ENCODE results near the gene CPD.
"Not testable (repeated sequence)": the region's sequence is repeated elsewhere in the genome, so short reads cannot be mapped to it uniquely, and the experiment has no call there.

Gene CPD

DNA sequence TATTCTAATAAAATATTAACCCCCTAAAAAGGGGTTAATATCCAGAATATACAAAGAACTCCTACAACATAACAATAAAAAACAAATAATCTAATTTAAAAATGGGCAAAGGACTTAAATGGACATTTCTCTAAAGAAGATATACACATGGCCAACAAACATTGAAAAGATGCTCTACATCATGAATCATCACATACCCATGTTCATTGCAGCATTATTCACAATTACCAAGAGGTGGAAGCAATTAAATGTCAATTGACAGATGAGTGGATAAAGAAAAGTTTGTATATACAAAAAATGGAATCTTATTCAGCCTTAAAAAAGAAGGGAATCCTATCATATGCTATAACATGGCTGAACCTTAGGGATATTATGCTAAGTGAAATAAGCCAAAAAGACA lies 36.8 kb downstream of the CPD start:
- DNase-seq (ENCODE audit: insufficient read length) (no peak), FAIRE-seq (no peak)
- TF ChIP-seq TAF1 (IDR thresholded peaks at IDR 0.05; ENCODE audit: borderline replicate concordance, low read depth, low read length) (no peak), POLR2AphosphoS5 (IDR thresholded peaks at IDR 0.05; ENCODE audit: low read depth, low read length) (no peak), POLR2A (IDR thresholded peaks at IDR 0.05; ENCODE audit: low read depth, low read length) (no peak)

DNA sequence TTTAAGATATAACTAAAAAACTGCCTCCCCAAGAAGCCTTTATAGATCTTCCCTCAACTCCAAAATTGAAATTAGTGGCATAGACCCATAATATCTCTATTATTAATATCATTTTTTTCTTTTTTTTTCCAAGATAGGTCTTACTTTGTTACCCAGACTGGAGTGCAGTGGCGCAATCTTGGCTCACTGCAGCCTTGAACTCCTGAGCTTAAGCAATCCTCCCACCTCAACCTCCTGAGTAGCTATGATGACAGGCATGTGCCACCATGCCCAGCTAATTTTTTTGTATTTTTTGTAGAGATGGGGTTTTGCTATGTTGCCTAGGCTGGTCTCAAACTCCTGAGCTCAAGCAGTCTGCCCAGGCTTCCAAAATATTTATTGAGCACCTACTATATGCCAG lies 39.3 kb downstream of the CPD start:
- DNase-seq (ENCODE audit: insufficient read length); FAIRE-seq: not testable (repeated sequence)

DNA sequence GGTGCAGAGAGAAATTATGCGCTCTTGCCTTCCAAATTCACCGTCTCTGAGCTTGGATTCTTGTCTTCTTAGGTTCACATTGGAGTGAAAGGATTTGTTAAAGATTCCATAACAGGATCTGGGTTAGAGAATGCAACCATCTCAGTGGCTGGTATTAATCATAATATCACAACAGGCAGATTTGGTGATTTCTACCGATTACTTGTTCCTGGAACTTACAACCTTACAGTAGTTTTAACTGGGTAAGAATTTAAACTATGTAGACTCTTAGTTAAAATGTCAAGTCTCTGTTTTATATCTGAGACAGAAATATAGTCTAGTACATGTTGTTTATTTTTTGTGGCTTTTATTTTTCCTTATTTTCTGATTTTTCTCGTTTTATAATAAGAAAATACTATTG lies 42.9 kb downstream of the CPD start:
- no peak for TF ChIP-seq POLR2AphosphoS5 (IDR thresholded peaks at IDR 0.05; ENCODE audit: low read depth, low read length)
- no peak for TF ChIP-seq TAF1 (IDR thresholded peaks at IDR 0.05; ENCODE audit: borderline replicate concordance, low read depth, low read length)
- TF ChIP-seq POLR2A (IDR thresholded peaks at IDR 0.05; ENCODE audit: low read depth, low read length): no peak
- DNase-seq (ENCODE audit: insufficient read length) (no peak), FAIRE-seq (no peak)

DNA sequence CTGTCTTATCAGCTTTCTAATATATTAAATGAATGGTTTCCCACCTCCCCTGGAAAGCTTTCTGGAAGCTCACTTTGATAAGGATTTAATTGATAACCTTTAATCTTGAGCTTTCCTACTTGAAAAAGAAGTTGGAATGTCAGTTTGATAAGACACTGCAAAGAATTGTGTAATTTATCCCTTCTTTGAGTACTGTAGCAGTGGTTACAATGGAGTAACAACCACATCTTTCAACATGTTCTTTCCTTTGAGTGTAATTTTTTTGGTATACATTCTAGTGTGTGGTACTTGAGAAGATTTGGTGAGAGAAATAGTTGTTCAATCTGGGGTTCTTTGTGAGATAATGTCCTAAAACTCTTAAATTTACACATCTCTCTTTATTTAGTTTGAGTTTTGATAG lies 43.4 kb downstream of the CPD start:
- no peak for FAIRE-seq
- no peak for DNase-seq (ENCODE audit: insufficient read length)
- TF ChIP-seq POLR2A (IDR thresholded peaks at IDR 0.05; ENCODE audit: low read depth, low read length): no peak
- no peak for TF ChIP-seq TAF1 (IDR thresholded peaks at IDR 0.05; ENCODE audit: borderline replicate concordance, low read depth, low read length)
- TF ChIP-seq POLR2AphosphoS5 (IDR thresholded peaks at IDR 0.05; ENCODE audit: low read depth, low read length): no peak

DNA sequence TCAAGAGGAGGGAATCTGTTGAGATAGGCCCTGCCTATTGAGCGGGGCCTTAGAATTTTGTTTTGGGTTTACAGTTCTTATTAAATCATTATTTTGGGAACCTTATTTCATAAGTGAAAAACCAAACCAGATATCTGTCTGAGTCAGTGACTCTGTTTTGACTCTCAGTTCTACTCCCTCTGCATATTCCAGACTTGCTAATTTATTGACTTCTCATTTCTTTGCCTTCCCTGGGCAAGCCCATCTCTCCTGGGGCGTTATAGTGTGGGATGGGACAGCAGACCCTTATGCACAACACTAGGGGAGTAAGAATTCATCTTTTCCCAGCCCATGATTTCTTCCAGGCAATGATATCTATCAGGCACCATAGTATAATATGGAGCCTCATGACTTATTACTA lies 45.7 kb downstream of the CPD start:
- FAIRE-seq: no peak
- TF ChIP-seq TAF1 (IDR thresholded peaks at IDR 0.05; ENCODE audit: borderline replicate concordance, low read depth, low read length): no peak
- TF ChIP-seq POLR2AphosphoS5 (IDR thresholded peaks at IDR 0.05; ENCODE audit: low read depth, low read length): no peak
- no peak for TF ChIP-seq POLR2A (IDR thresholded peaks at IDR 0.05; ENCODE audit: low read depth, low read length)
- DNase-seq (ENCODE audit: insufficient read length): no peak

DNA sequence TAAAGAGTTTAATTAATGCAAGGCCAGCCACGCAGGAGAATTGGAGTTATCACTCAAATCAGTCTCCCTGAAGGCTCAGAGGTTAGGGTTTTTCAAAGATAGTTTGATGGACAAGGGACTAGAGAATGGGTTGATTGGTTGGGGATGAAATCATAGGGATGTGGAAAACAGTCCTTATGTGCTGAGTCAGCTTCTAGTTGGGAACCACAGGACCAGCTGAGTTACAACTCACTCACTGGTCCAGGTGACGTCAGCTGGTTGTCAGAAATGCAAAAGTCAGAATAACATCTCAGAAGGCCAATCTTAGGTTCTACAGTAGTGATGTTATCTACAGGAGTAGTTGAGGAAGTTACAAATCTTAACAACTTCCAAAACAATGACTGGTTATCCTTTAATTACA lies 47.6 kb downstream of the CPD start:
- FAIRE-seq: no peak

DNA sequence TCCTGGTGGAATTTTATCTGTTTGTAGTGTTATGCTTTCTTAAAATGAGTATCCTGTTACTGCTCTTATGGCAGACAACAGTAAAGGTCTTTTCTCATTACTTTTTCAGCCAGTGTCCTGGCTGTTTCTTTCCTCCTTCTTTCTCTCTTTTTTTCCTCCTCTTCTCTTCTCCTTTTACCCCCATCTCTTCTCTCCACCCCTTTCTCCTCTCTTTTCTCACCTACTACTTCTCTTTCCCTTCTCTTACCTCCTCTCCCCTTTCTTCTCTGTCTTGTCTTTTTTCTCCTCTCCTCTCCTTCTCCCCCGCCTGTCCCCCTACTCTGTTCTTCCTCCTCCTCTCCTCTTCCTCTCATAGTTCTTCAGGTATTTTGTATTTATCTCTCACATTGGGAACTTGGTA lies 48.9 kb downstream of the CPD start:
- DNase-seq (ENCODE audit: insufficient read length) (no peak), FAIRE-seq (no peak)
- TF ChIP-seq TAF1 (IDR thresholded peaks at IDR 0.05; ENCODE audit: borderline replicate concordance, low read depth, low read length) (no peak), POLR2AphosphoS5 (IDR thresholded peaks at IDR 0.05; ENCODE audit: low read depth, low read length) (no peak), POLR2A (IDR thresholded peaks at IDR 0.05; ENCODE audit: low read depth, low read length) (no peak)

More for the DNA sequence above, 47.6 kb downstream of the CPD start:
- TF ChIP-seq POLR2AphosphoS5 (IDR thresholded peaks at IDR 0.05; ENCODE audit: low read depth, low read length): no peak
- TF ChIP-seq TAF1 (IDR thresholded peaks at IDR 0.05; ENCODE audit: borderline replicate concordance, low read depth, low read length): no peak
- no peak for TF ChIP-seq POLR2A (IDR thresholded peaks at IDR 0.05; ENCODE audit: low read depth, low read length)
- no peak for DNase-seq (ENCODE audit: insufficient read length)

DNA sequence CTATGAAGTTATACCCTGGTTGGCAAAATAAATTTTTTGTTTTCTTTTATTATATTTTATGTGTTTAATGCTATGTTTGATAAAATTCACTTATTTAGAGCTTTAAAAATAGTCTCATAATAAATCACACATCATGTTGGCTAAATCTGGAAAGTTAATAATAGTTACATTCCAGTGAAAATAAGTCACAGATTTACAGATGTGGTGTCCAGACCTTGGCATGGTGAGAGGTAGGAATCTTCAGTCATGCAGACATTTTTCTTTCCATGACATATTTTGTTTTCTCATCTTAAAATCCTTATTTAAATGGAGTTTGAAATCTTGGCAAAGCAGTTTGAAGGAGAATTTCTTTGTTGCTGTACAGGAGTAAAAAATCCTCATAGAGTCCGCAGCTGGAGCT lies 50.4 kb downstream of the CPD start:
- TF ChIP-seq POLR2A (IDR thresholded peaks at IDR 0.05; ENCODE audit: low read depth, low read length) (no peak), TAF1 (IDR thresholded peaks at IDR 0.05; ENCODE audit: borderline replicate concordance, low read depth, low read length) (no peak), POLR2AphosphoS5 (IDR thresholded peaks at IDR 0.05; ENCODE audit: low read depth, low read length) (no peak)
- FAIRE-seq (no peak), DNase-seq (ENCODE audit: insufficient read length) (no peak)

DNA sequence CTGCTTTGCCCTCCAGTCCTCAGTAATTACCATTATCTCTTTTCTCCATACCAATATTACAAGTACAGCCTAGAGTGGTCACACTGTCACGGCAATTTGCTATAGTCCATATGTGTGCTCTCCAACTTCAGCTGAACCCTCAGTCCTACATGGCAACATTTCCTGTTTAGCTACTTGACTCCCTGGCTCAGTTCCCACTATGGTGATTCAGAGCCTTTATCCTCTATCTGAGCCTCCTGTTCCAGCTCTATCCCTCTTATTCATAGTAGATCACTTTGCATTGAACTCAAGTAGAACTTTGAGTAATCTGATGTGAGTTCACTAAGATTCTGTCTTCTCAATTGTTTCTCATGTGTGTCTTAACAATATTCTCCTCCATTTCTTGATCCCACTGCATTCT lies 54.8 kb downstream of the CPD start:
- DNase-seq (ENCODE audit: insufficient read length): no peak
- FAIRE-seq: no peak
- TF ChIP-seq POLR2AphosphoS5 (IDR thresholded peaks at IDR 0.05; ENCODE audit: low read depth, low read length) (no peak), POLR2A (IDR thresholded peaks at IDR 0.05; ENCODE audit: low read depth, low read length) (no peak), TAF1 (IDR thresholded peaks at IDR 0.05; ENCODE audit: borderline replicate concordance, low read depth, low read length) (no peak)

DNA sequence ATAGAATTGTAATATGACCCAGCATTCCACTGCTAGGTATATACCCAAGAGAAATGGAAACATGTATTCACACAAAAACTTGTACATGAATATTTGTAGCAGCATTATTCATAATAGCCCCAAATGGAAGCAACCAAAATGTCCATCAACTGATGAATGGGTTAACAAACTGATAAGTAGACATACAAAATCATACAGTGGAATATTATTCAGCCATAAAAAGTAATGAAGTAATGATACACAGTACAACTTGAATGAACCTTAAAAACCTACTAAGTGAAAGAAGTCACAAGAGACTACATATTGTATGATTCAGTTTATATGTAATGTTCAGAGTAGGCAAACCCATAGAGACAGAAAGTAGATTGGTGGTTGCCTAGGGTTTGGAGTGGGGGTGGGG lies 58.0 kb downstream of the CPD start:
- no peak for DNase-seq (ENCODE audit: insufficient read length)
- TF ChIP-seq TAF1 (IDR thresholded peaks at IDR 0.05; ENCODE audit: borderline replicate concordance, low read depth, low read length) (no peak), POLR2AphosphoS5 (IDR thresholded peaks at IDR 0.05; ENCODE audit: low read depth, low read length) (no peak), POLR2A (IDR thresholded peaks at IDR 0.05; ENCODE audit: low read depth, low read length) (no peak)
- FAIRE-seq: no peak

DNA sequence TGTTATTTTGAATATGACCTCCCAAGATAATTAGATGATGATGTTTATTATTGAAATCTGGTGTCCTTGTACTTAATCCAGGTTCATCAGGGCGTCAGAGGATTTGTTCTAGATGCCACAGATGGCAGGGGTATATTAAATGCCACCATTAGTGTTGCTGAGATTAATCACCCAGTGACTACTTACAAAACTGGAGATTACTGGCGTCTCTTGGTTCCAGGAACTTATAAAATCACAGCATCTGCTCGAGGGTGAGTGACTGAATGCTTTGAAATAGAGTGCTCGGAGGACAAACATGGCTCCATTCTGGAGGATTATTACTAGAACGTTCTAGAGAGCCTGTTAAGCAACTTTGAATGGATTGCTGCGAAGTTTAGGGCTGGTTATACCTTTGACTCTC lies 65.0 kb downstream of the CPD start:
- FAIRE-seq (peak; percentile 38), DNase-seq (ENCODE audit: insufficient read length) (no peak)
- TF ChIP-seq TAF1 (IDR thresholded peaks at IDR 0.05; ENCODE audit: borderline replicate concordance, low read depth, low read length): no peak
- TF ChIP-seq POLR2AphosphoS5 (IDR thresholded peaks at IDR 0.05; ENCODE audit: low read depth, low read length): no peak
- TF ChIP-seq POLR2A (IDR thresholded peaks at IDR 0.05; ENCODE audit: low read depth, low read length): no peak

DNA sequence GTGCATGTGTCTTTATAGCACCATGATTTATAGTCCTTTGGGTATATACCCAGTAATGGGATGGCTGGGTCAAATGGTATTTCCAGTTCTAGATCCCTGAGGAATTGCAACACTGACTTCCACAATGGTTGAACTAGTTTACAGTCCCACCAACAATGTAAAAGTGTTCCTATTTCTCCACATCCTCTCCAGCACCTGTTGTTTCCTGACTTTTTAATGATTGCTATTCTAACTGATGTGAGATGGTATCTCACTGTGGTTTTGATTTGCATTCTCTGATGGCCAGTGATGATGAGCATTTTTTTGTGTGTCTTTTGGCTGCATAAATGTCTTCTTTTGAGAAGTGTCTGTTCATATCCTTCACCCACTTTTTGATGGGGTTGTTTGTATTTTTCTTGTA lies 67.9 kb downstream of the CPD start:
- FAIRE-seq; DNase-seq (ENCODE audit: insufficient read length): not testable (repeated sequence)

DNA sequence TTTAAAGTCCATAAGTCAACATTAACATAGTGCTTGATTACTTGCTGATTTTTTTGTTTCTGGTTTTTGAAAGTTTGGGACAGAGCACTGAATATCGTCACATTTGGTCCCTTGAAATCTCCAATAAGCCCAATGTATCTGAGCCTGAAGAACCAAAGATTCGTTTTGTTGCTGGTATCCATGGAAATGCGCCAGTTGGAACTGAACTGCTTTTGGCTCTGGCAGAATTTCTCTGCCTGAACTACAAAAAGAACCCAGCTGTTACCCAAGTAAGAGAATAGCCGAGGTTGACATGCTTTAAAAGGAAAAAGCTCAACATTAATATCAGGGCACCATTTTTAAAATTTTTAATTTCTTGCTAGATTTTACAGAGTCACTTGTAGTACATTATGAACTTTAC lies 70.8 kb downstream of the CPD start:
- TF ChIP-seq POLR2AphosphoS5 (IDR thresholded peaks at IDR 0.05; ENCODE audit: low read depth, low read length) (no peak), TAF1 (IDR thresholded peaks at IDR 0.05; ENCODE audit: borderline replicate concordance, low read depth, low read length) (no peak), POLR2A (IDR thresholded peaks at IDR 0.05; ENCODE audit: low read depth, low read length) (no peak)
- FAIRE-seq (no peak), DNase-seq (ENCODE audit: insufficient read length) (no peak)
